HG02885 (cell line): ENCODE data around the gene NECAB3.

Experiments used
- ATAC-seq: cut with Tn5 transposase; IDR thresholded peaks from one replicate; pipeline ENCODE4 v1.9.1; 2021; ENCODE audit warnings: mild to moderate bottlenecking; ENCODE audit not compliant: unreplicated experiment, poor library complexity

The NECAB3 gene

DNA sequence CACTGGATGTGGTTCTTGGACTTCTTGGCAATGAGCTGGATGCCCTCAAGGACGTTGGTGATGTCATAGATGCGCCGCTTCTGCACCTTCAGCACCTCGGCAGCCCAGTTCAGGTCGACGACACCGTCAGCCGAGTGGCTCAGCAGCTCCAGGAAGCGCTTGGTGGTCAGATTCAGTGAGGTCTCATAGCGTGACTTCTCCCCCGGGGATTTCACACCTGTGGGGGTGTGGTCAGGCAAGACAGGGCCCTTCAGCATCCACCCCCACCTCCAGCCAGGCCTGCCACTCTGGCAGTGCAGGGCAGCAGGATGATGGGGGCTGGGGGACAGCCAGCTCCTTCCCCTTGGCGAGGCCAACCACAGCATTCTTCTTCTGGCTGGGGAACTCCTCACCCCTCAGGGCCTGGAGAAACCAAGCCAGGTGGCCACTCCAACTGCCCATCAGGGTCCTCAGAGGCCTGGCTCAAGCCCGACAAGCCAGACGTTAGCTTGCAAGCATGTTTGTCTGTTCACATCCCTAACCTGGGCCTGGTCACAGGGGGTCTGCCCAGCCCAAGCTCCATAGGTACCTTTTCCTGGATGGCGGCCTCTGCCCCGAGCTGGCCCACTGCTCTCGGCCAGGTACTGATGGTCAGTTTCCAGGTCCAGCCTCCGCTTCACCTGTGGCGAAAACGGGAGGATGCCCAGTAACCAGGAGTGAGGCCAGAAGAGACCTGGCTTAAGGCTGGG is 5.7 kb upstream of the NECAB3 start:
- ATAC-seq, result peak; percentile 61

DNA sequence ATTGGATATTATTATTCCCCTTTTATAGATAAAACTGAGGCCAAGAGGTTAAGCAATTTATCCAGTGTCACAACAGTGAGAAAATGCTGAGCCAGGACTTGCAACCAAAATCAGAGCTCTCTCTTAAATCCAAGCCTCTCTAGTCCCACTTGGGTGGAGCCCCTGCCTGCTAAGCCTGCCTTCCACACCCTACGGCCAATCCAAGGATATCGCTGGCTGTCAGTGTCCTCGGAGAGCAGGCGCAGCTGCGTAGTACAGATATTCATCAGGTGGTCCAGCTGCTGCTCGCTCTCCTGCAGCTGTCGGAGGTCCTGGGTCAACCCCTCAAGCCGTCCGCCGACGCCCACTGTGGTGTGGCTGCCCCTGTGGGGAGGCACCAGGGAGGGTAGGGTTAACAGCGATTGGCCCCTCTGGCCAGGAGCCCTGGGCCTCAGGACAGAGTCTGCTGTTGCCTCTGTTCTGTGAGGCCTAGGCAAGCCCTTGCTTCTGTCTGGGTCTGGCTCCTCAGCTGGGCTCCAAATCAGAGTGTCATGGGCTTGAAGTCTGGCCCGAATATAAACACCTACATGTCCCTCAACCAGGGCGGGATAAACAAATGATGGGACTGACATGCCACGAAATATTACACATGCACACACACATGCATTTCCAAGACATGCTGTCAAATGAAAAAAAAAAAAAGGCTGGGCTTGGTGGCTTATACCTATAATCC is 3.9 kb upstream of the NECAB3 start:
- ATAC-seq, result no peak

DNA sequence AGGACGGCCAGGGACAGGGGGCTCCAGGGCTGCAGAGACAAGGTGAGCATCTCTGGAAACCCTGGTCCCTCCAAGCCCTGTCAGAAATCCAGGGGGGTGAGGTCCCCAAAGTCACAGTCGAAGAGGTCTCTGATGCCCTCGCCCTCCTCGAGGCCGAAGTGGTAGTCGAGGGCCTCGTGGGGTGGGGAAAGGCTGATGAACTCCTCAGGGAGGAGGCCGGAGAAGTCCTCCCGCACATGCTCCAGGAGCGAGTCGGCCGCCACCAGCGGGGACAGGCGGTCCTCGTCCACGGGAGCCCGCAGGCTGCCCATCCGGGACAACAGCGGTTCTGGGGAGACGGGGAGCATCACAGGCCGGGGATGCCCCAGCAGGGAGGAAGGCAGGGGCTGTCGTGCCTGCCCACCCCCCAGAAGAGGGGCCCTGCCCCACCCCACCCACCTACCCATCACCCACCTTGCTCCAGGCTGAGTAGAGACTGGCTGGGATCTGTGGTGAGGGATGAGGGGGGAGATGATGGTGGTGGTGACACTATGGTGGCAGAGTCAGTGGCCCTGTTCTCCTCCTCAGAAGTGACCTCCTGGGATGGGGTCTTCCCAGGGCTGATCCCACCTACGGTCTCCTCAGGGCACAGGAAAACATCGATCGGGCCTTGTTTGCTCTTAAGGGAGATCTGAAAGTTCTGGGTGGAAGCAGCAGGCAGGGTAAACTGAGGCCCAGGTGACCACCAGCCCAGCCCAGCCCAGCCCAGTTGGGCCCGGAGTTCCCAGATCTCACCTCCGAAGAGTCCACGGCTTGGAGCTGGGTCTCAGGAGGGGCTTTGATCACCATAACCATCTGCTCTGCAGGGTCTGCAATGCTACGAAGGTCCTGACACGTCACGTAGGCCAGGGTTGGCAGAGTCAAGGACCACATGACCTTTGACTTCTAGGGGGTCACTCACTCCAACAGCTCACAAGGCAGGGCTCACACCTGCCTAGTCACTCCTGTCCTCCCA is 2.7 kb upstream of the NECAB3 start:
- no peak for ATAC-seq

DNA sequence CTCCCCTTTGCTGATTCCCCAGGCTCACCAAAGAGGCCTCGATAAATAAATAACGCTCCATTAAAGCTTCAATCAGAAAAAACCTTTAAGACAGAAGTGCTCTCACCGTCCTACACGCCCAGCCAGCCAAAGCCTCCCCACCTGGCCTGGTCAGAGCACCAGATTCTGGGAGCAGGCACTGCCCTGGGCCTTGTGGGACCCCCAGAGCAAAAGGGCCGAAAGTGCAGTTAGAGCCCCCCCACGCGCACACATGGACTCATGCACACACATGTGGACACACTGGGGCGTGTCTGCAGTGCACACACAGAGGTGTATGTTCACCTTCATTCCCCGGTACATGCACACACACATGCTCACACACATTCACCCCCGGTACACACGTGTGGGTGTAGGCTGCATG is 1.9 kb upstream of the NECAB3 start:
- ATAC-seq, result no peak

DNA sequence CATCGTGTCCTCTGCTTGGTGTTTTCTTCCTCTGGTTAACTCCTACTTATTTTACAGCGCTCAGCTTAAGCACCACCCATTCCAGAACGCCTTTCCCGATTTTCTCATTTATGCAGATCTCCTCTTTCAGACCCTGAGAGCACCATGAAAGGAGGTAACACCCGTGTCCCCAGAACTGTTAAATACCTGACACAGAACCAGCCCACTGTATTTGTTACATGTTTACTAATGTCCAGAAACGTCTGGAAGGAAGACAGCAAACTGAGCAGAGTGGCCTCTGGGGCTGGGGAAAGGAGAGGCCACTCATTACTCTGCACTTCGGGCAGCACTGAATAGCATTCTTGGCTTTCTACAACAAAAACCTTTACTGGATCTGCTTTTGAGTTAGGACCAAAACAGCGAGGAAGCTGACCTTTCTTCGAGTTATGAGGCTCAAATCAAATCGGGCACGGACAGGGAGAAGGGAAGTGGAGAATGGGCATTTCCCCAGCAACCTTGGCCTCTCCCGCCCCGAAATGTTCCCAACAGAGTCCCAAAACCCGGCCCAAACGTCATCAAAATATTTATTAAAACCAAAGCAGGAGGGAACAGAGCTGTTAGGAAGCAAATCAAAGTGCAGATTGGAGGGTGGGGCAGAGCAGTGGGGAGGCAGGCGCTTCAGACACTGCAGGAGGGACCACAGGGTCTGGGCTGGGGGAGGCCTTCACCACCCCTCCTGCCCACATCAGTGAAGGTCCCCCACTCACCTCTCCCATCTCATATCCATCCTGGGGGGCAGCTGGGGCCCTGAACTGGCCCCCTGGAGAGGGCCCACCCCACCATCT is 1.1 kb upstream of the NECAB3 start:
- no peak for ATAC-seq

DNA sequence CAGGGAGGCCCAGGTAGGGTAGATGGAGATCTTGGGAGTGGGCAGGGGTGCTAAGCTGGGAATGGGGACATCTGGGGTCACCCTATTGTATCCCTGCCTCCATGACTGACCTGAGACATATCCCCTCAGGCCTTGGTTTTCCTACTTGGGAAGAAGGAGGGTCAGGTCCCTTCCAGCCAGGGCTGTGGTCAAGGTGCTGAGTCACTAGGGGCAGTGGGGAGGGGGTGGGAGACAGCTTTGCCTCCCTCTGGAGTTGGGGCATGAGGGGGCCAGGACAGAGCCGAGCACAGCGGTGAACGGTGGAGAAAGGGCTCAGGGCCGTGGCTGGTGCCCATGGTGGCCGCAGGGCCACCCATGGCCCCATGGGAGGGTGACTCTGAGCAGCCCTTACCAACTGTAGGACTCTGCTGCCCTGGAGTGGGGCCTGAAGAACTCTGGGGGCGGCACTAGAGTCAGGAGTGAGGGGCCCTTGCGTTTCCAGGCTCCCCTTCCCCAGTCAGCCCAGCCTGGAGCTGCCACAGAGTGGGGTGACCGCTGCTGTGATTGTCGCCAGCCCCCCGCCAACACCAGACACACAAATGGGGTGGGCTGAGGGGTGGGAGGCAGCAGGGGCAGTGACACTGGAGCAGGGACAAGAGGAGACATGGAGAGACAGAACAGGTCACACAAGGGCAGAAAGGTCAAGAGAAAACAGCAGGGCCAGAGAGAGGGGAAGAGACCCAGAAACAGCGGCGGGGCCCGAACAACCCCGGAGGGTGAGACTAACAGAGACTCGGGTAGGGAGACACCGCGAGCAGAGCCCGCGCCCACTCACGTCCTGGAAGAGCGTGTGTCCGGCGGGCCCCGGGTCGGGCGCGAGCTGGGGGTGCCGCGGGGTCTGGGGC is 576 bp downstream of the NECAB3 start:
- no peak for ATAC-seq

DNA sequence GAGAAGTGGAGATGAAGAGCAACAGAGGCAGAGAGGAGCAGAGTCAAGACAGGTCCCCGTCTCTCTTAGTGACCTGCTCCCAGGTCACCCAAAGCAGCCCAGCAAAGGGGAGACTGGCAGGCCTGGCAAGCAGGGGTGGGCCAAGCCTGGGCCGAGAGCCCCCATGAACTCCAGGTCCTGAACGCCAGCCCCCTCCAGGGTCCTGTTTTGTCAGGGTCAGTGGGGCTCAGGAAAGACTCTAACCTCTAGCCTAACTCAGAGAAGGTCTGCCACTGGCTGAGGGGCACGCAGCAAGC is 1.2 kb downstream of the NECAB3 start:
- no peak for ATAC-seq

DNA sequence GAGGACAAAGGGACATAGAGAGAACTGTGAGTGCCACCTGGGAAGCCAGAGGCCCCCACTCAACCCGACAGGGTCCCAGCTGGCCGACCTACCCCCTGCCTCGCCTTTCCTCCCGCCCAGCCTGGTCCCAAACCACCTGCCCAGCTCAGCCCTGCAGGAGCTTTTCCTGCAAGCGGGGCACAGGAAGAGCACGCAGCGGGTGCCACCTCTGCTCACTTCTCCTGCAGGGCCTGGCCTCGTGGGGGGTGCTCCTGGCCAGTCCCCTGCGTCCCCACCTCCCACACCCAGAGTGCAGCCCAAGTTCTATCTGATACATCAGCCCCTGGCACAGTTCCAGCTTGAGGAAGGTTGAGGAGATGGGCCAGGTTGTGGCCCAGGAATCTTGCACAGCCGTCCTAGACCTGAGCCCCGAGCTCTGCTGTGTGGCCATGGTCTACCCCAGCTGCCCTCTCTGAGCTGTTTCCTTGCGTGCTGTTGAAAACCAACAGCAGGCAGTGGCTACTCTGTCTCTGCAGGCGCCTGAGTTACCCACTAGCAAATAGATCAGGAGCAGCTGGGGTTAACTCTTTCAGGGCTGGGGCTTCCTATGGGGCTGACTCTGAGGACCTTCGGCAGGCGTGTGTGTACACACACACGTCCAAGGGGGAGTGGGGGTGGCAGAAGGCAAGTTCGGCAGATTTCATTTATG is 1.7 kb downstream of the NECAB3 start:
- no peak for ATAC-seq

DNA sequence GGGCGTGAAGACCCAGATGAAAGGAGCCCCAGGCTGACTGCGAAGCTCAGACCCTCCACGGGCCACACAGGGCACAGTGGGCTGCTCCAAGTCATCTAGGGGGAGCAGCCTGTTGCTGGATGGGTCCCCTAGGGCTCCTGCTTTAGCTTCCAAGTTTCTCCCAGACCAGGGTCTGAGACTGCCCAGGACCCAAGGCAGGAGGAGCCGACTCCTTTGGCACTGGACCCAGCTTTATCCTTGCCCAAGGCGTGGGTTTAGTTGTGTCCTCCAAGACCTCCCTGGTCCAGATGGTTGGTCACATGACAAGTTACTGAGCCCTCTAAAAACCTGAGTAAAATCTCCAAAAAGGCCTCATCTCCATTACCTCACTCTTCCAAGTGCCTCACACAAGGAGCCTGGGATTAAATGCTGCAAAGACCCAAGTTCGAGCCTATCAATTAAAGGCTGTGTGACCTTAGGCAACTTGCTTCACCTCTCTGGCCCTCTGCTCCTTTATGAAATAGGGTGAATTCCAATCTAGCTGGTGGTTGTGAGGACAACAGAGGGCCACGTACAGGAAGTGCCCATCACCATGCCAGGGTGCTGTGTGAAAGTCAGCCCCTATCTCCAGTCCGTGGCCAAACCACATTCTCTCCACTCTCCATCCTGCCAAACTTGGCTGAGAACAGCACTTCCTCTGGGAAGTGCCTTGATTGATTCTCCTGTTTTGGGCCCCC is 2.5 kb downstream of the NECAB3 start:
- ATAC-seq, result no peak

DNA sequence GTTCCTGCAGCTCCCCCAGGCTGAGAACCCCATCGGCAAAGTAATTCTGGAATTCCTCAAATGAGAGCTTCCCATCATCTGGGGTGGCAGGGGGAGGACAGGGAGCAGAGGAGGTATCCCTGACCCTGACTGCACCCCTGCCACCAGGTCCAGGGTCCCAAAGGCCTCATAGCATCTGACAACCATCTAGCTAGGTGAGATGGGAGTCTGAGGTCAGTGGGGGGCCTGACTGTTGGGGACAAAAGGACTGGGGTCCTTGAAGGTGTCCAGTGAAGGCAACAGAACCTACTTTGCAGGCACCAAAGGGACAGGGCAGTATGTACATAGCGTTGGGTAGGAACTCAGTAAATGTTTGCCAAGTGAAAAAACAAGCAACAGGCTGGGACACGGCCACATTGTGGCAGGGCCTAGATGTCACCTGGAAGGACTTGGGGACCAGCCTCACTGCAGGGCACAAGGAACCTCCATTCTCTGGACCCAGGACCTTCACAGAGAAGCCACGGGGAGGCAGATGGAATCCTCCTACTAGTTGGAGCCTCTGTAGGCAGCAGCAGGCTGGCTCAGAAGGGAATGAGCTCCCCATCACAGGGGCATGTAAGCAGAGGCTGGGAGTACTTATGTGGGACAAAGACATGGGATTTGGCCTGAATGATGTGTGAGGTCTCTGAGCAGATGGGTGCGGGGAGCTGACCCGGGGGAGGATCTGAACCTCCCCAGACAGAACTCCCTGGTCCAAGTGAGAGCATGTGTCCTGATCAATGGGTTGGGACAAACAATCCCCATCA is 3.3 kb downstream of the NECAB3 start:
- no peak for ATAC-seq

DNA sequence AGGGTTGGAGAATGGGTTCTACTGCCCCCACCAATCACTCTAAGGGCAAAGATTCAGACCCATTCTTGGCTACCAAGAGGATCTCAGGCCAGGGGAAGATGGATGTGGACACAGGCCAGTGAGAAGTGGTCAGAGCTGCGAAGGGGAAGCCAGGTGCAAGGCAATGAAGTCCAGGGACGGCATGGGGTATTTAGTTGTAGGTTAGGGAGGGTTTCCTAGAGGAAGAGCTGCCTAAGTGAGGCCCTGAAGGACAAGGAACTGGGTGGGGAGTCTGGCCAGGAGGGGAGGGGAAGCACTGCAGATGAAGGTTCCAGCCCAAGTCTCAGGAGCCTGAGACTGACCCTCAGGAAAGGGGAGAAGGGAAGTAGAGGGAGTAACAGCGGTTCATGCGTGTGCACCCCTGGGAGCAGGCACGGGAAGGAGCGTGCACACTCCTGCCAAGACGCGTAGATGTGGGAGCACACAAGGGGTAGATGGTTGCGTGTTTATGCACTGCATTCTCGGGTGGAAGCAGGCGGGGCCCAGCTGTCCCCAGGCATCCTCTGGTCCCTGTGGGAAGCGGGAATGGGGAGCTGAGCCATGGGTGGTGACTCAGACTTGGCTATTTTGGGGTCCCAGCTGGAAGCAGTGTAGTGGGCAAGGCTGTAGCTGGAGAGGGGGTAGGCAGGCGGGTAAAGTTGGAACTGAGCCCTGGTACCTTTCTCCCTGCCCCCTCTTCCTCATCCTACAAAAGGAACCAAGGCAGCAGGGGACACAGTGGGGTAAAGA is 4.2 kb downstream of the NECAB3 start:
- ATAC-seq, result no peak

DNA sequence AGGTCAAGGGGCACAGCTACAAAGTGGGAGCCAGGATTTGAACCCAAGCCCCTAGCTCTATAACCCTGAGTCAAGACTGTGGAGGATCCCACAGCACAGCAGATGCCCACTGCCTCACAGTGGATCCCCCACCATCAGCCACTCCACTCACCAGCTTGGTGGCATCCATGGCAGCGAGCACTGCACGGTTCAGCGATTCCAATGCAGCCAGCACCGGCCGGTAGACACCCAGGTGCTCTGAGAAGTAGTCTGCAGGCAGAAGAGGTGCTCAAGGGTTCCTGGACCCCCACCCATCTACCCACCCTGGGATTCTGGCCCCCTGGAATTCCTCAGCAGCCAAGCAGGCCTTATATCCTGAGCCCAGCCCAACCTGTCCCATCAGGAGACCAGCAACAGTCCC is 5.0 kb downstream of the NECAB3 start:
- ATAC-seq, result no peak

DNA sequence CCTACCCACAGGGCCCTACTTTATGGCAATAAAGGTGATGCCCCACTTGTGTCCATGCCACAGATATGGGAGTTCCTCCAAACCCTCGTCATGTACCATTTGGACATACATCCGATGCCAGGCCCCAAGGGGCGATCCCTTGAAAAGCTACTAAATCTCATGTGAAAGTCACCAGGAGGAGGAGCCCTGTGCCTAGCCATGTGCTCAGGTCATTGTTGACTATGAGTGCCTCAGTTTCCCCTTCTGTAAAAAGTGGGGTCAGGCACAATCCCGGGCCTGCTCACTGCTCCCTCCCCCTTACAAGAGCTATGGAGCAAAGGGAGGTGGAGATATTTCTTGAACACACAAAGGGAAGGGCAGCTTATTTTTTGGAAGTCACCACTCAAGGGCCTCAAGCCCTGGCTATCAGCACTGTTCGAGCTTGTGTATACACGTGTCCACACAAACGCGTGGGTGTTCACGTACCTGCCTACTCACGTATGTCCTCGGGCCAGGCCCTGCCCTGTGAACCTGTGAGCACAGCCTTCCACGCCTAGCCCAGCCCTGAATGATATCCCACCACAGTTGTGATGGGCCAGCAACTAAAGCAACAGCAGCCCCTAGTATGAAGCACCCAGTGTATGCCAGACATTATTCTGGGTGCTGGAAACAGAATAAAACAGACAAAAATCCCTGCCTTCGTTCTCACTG is 5.6 kb downstream of the NECAB3 start:
- no peak for ATAC-seq

DNA sequence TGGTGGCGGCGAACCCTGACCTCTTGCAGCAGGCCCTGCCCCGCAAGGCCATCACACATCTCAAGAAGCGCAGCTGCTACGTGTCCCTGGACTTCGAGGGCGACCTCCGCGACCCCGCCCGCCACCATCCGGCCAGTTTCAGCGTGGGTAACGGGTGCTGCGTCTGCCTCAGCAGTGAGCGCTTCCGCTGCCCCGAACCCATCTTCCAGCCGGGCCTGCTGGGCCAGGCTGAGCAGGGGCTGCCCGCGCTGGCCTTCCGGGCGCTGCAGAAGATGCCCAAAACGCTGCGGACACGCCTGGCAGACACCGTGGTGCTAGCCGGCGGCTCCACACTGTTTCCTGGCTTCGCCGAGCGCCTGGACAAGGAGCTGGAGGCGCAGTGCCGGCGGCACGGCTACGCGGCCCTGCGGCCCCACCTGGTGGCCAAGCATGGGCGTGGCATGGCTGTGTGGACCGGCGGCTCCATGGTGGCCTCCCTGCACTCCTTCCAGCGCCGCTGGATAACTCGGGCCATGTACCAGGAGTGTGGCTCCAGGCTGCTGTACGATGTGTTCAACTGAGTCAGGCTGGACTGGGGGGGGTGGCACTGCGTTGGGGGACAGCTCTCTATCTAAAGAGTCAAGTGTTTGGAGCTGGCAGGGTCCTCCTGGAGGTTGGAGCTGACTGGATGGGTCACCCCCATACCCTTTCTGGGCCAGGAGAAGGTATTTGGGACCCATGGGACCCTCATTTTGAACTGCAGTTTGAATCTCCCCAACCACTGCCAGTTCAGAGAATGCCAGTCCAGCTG is 6.4 kb downstream of the NECAB3 start:
- ATAC-seq, result peak; percentile 35

DNA sequence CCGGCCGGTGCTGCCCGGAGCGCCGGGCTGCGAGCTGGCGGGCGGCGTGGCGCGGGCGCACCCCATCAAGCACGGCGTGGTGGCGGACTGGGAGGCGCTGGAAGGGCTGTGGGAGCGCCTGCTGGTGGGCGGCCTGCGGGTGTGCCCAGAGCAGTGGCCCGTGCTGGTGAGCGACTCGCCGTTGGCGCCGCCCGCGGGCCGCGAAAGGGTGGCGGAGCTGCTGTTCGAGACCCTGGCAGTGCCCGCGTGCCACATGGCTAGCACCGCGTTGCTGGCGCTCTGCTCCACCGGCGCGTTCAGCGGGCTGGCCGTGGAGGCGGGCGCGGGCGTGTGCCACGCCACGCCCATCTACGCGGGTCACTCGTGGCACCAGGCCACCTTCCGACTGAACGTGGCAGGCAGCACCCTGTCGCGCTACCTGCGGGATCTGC is 7.0 kb downstream of the NECAB3 start:
- peak; percentile 4 for ATAC-seq
